ENCODE results near the gene HPCAL4.

The HPCAL4 gene

DNA sequence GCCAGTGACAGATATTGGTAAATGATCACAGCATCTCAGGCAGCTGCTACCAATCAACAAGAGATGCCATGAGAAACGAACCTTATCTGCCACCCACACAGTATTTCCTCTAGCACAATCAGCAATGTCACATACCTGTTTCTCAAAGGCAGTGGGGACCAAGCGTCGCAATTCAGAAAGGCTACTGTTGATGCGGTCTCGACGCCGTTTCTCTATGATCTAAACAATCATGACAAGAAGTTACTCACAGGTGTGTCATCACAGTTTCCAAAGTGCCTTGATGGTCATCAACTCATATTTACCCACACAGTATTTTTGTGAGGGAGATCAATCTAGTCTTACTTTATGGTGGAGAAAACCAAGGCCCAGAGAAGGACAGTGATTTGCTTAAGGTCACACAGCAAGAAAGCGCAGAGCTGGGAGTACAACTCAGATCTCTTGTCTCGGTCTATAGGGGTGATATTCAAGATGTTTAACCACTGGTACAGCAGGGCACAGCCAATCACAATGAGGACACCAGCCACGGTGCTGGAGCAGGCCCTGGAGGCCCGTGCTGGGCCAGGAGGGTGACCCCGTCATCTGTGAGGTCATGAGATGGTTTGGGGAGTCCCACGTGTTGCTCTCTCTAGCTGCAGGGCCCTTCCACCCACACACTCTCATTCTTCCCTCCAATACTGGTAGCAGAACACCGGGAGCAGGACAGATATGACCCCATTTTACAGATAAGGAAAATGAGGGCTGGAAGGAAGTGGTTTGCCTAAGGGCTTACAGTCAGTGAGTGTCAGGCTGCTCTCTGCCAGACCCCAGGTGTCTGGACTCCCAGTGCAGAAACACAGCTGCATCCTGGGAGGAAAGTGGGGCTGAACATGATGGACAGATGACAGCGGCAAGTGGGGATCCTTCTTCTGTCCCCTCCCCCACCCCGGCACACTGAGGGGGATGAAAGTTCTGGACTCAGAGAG is 59.6 kb downstream of the HPCAL4 start:
- H2AFZ ChIP-seq (ENCODE audit: low read depth), result no peak overlapping the region
- TF ChIP-seq, protein P1, sequence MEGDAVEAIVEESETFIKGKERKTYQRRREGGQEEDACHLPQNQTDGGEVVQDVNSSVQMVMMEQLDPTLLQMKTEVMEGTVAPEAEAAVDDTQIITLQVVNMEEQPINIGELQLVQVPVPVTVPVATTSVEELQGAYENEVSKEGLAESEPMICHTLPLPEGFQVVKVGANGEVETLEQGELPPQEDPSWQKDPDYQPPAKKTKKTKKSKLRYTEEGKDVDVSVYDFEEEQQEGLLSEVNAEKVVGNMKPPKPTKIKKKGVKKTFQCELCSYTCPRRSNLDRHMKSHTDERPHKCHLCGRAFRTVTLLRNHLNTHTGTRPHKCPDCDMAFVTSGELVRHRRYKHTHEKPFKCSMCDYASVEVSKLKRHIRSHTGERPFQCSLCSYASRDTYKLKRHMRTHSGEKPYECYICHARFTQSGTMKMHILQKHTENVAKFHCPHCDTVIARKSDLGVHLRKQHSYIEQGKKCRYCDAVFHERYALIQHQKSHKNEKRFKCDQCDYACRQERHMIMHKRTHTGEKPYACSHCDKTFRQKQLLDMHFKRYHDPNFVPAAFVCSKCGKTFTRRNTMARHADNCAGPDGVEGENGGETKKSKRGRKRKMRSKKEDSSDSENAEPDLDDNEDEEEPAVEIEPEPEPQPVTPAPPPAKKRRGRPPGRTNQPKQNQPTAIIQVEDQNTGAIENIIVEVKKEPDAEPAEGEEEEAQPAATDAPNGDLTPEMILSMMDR (conservative IDR thresholded peaks at IDR 0.05; ENCODE audit: low read depth, low read length), result no peak
- no peaks in the 10 kb centered on the region for H3K4me1 ChIP-seq (ENCODE audit: low read depth, poor library complexity, severe bottlenecking)
- H3K27ac ChIP-seq, result no peak overlapping the region
- H4K20me1 ChIP-seq (ENCODE audit: insufficient read depth), result no peaks in the 10 kb centered on the region
- no peaks in the 10 kb centered on the region for H3K27me3 ChIP-seq (ENCODE audit: insufficient read depth, low read depth)
- H3K79me2 ChIP-seq (ENCODE audit: insufficient read depth, low read depth), result no peaks in the 10 kb centered on the region
- no peaks in the 10 kb centered on the region for H3K36me3 ChIP-seq (ENCODE audit: insufficient read depth)
- no peak overlapping the region for H3K4me2 ChIP-seq
- no peak overlapping the region for H3K4me3 ChIP-seq (IDR thresholded peaks at IDR 0.05; ENCODE audit: insufficient read depth, low read depth, low read length)
- no peak overlapping the region for H3K9ac ChIP-seq

DNA sequence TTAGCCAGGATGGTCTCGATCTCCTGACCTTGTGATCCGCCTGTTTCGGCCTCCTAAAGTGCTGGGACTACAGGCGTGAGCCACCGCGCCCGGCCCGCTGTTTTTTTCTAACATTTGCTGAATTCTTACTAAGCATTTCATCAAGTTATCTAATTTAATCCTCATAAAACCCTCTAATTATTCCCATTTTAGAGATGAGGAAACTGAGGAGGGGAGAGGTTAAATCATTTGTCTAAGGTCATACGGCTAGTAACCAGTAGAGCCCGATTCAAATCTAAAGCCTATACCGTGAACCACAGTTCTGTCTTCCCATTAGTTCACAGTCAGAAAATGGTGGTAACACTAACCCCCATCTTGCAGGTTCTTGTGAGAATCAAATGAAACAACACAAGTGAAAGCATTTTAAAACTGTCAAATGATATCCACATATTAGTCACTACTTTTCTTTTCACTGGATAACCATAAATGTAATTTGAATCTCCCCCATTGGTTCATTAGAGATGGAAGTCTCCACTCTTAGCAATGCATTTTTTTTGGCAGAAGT is 62.4 kb downstream of the HPCAL4 start:
- H3K79me2 ChIP-seq (ENCODE audit: insufficient read depth, low read depth), result no peaks in the 10 kb centered on the region
- no peaks in the 10 kb centered on the region for H3K36me3 ChIP-seq (ENCODE audit: insufficient read depth)
- no peak overlapping the region for H2AFZ ChIP-seq (ENCODE audit: low read depth)
- H3K9ac ChIP-seq, result no peak overlapping the region
- H3K4me2 ChIP-seq, result no peak overlapping the region
- H4K20me1 ChIP-seq (ENCODE audit: insufficient read depth), result no peaks in the 10 kb centered on the region
- H3K4me1 ChIP-seq (ENCODE audit: low read depth, poor library complexity, severe bottlenecking), result no peaks in the 10 kb centered on the region
- no peak overlapping the region for H3K27ac ChIP-seq
- H3K4me3 ChIP-seq (IDR thresholded peaks at IDR 0.05; ENCODE audit: insufficient read depth, low read depth, low read length), result no peak overlapping the region
- H3K27me3 ChIP-seq (ENCODE audit: insufficient read depth, low read depth), result no peaks in the 10 kb centered on the region
- TF ChIP-seq, protein P1 (conservative IDR thresholded peaks at IDR 0.05; ENCODE audit: low read depth, low read length), result no peak
